Keratinocyte (primary cell): ENCODE measurements around the gene DLL1. TPM values are rescaled to one million over a fixed set of nuclear protein-coding genes. Genes with fewer than 3 reads are reported as not detected.

Source experiments
- DNase-seq: peaks from one replicate; pipeline ENCODE4 v3.0.0-alpha.2; 2011; ENCODE audit warnings: low read depth, missing footprints, low spot score
- FAIRE-seq: peaks from 2 replicates; lab custom pipeline; 2011; peaks lifted over from hg19 to GRCh38; lab: Jason Lieb, UNC
- H2AFZ ChIP-seq: 2 replicates; pipeline ENCODE4 v1.6.0; 2012; ENCODE audit warnings: low read length, control low read depth, inconsistent platforms; ENCODE audit not compliant: control insufficient read depth
- H3K27ac ChIP-seq: 2 replicates; pipeline ENCODE4 v1.5.1; 2011; ENCODE audit warnings: low read length; ENCODE audit not compliant: control insufficient read depth, insufficient read depth
- H3K27me3 ChIP-seq: 3 replicates; pipeline ENCODE4 v1.6.0; 2011; ENCODE audit warnings: low read length; ENCODE audit not compliant: control insufficient read depth, insufficient read depth; ENCODE audit errors: extremely low read depth
- H3K36me3 ChIP-seq, 2 experiments: 2 replicates in 1 of 2; 3 replicates in 1 of 2; pipeline ENCODE4 v1.5.1; 2011; ENCODE audit warnings: low read length in 2 of 2, mild to moderate bottlenecking in 1 of 2; ENCODE audit not compliant: control insufficient read depth in 2 of 2, insufficient read depth in 2 of 2; ENCODE audit errors: extremely low read depth in 1 of 2
- H3K4me1 ChIP-seq: 3 replicates; pipeline ENCODE4 v1.5.1; 2011; ENCODE audit warnings: low read length; ENCODE audit not compliant: control insufficient read depth, insufficient read depth; ENCODE audit errors: extremely low read depth
- H3K4me2 ChIP-seq: 3 replicates; pipeline ENCODE4 v1.6.0; 2011; ENCODE audit warnings: low read depth, low read length; ENCODE audit not compliant: control insufficient read depth, insufficient read depth; ENCODE audit errors: extremely low read depth
- H3K4me3 ChIP-seq, 3 experiments: fragments of 200-600 bp in 1 of 3; sonication (generic) in 1 of 3; 2 replicates in 2 of 3; 3 replicates in 1 of 3; pipeline ENCODE4 v1.5.1; 2011 to 2016; ENCODE audit warnings: low read length in 3 of 3, mild to moderate bottlenecking in 3 of 3, control low read depth in 2 of 3, inconsistent platforms in 1 of 3, low read depth in 1 of 3, mixed read lengths in 1 of 3, mixed run types in 1 of 3, moderate library complexity in 1 of 3; ENCODE audit not compliant: control insufficient read depth in 2 of 3, insufficient read depth in 2 of 3; ENCODE audit errors: extremely low read depth in 1 of 3
- H3K79me2 ChIP-seq: 2 replicates; pipeline ENCODE4 v1.6.0; 2012; ENCODE audit warnings: low read length; ENCODE audit not compliant: control insufficient read depth, insufficient read depth
- H3K9ac ChIP-seq: 3 replicates; pipeline ENCODE4 v1.6.0; 2011; ENCODE audit warnings: low read length; ENCODE audit not compliant: control insufficient read depth, insufficient read depth; ENCODE audit errors: extremely low read depth
- H3K9me1 ChIP-seq: 3 replicates; pipeline ENCODE4 v1.6.0; 2011; ENCODE audit warnings: low read length; ENCODE audit not compliant: control insufficient read depth, insufficient read depth; ENCODE audit errors: extremely low read depth
- H3K9me3 ChIP-seq: 2 replicates; pipeline ENCODE4 v1.5.1; 2012; ENCODE audit warnings: low read depth, low read length; ENCODE audit not compliant: control insufficient read depth
- H4K20me1 ChIP-seq: 3 replicates; pipeline ENCODE4 v1.6.0; 2011; ENCODE audit warnings: low read length; ENCODE audit not compliant: control insufficient read depth, insufficient read depth; ENCODE audit errors: extremely low read depth
- EZH2 ChIP-seq: IDR thresholded peaks from one replicate; pipeline ENCODE4 v1.6.1; 2012; ENCODE audit warnings: inconsistent platforms, mild to moderate bottlenecking, low read length, moderate library complexity
- dilution Hi-C: fragments of 300-500 bp; cut with MboI; formaldehyde crosslinking; loops from one replicate; pipeline ENCODE4 v1.7.0; 2020; ENCODE audit warnings: low sequenced_read_pairs; ENCODE audit not compliant: extremely low pct_ligation_motif_present
- polyA plus RNA-seq, 5 experiments: library from polyadenylated mRNA; depleted of rRNA in 3 of 5; stranded (reverse) in 3 of 5; stranded (forward) in 1 of 5; unstranded in 1 of 5; fragments of >200 nt; gene quantifications; 1 replicate in 1 of 5; 2 replicates in 3 of 5; 3 replicates in 1 of 5; pipeline versions ENCODE4 v1.2.1 to v1.2.3, GENCODE V29; 2011 to 2012; ENCODE audit warnings: missing spikeins in 2 of 5, low read depth in 1 of 5, low replicate concordance in 1 of 5
- TF ChIP-seq, protein P1 (sequence below), 3 experiments: IDR thresholded peaks in 1 of 3; conservative IDR thresholded peaks in 1 of 3; optimal IDR thresholded peaks in 1 of 3; 2 replicates in 2 of 3; 3 replicates in 1 of 3; pipeline versions ENCODE3 to v1.5.1; 2011; ENCODE audit warnings: low read length in 3 of 3, mild to moderate bottlenecking in 3 of 3, moderate library complexity in 2 of 3, control low read depth in 1 of 3, inconsistent platforms in 1 of 3; ENCODE audit not compliant: insufficient read depth in 2 of 3; ENCODE audit errors: extremely low read depth in 1 of 3

DLL1 gene
- polyA plus RNA-seq, 1 donor (not counting 4 experiments of a cell fraction or from before 2014, with no cell fraction given), result 8.2 TPM

DNA sequence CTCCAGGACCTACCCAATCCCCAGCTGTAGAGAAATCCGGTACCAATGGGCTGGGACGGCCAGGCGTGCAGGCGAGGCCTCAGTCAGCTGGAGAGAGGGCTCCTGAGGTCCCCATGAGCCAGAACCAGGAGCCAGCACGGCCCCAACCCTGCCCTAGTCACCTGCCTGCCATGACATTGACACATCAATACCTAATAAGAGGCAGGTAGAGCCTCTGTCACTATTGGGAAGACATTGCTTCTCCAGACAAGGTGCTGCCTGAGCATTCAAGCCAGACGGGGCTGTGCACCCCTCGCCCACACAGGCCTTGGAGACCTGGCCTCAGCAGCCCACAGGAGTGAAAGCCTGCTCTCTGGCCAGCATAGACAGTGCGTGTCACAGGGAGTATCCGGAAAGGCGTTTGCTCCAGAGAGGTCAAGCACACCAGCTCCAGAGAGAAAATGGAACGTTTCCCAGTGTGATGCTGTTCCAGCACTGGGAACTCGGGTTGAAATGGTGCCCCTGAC is 3.5 kb downstream of the DLL1 start:
- peaks cover 31% of the 10 kb centered on the region for H3K4me1 ChIP-seq
- DNase-seq, result no peak

DNA sequence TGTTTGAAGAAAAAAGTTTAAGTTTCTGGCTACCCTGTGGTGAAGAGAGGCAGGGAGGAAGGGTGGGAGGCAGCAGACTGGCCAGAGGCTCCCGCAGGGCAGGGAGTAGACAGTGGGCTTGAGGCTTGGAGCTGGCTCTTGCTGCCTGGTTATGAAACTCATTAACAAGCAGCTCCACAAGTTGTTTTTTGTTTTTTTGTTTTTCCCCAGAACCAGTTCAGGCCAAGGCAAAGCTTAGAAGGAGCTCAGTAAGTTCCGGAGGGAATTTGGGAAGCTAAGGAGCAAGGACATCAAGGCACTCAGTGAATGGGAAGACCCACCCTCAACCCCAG is 4.0 kb downstream of the DLL1 start:
- H3K9ac ChIP-seq, result peak overlapping the region; percentile 6
- H4K20me1 ChIP-seq, result peaks cover 8% of the 10 kb centered on the region
- no peaks in the 10 kb centered on the region for H3K27me3 ChIP-seq
- no peaks in the 10 kb centered on the region for H3K9me3 ChIP-seq
- peaks cover 39% of the 10 kb centered on the region for H3K79me2 ChIP-seq
- FAIRE-seq, result peak; percentile 13
- DNase-seq, result no peak
- H3K36me3 ChIP-seq, result peaks cover 29 to 34% of the 10 kb centered on the region in 2 experiments
- peak overlapping the region; percentile 79 for H3K4me2 ChIP-seq
- peak overlapping the region in 2 of 3 experiments; percentile 19 to 29 for H3K4me3 ChIP-seq
- dilution Hi-C loops, result no loop called here
- TF ChIP-seq EZH2, result no peak
- TF ChIP-seq, protein P1, sequence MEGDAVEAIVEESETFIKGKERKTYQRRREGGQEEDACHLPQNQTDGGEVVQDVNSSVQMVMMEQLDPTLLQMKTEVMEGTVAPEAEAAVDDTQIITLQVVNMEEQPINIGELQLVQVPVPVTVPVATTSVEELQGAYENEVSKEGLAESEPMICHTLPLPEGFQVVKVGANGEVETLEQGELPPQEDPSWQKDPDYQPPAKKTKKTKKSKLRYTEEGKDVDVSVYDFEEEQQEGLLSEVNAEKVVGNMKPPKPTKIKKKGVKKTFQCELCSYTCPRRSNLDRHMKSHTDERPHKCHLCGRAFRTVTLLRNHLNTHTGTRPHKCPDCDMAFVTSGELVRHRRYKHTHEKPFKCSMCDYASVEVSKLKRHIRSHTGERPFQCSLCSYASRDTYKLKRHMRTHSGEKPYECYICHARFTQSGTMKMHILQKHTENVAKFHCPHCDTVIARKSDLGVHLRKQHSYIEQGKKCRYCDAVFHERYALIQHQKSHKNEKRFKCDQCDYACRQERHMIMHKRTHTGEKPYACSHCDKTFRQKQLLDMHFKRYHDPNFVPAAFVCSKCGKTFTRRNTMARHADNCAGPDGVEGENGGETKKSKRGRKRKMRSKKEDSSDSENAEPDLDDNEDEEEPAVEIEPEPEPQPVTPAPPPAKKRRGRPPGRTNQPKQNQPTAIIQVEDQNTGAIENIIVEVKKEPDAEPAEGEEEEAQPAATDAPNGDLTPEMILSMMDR (optimal IDR thresholded peaks at IDR 0.05 in 1 of 3, IDR thresholded peaks at IDR 0.05 in 1 of 3, conservative IDR thresholded peaks at IDR 0.05 in 1 of 3; ENCODE audit: extremely low read depth in 1 of 3, insufficient read depth in 2 of 3, low read length in 3 of 3), result no peak
- no peak overlapping the region for H3K27ac ChIP-seq
- H2AFZ ChIP-seq, result no peak overlapping the region
- H3K4me1 ChIP-seq, result peaks cover 26% of the 10 kb centered on the region
- H3K9me1 ChIP-seq, result no peaks in the 10 kb centered on the region

More for the DNA sequence above, 3.5 kb downstream of the DLL1 start:
- Histone ChIP-seq H3K9me1 (no peaks in the 10 kb centered on the region), H3K36me3 (peaks cover 28 to 34% of the 10 kb centered on the region in 2 experiments), H2AFZ (no peak overlapping the region), H3K79me2 (peaks cover 39% of the 10 kb centered on the region), H3K4me3 (peak overlapping the region in 2 of 3 experiments; percentile 81 to 92), H3K27ac (no peak overlapping the region), H4K20me1 (peaks cover 8% of the 10 kb centered on the region), H3K27me3 (no peaks in the 10 kb centered on the region), H3K9me3 (no peaks in the 10 kb centered on the region), H3K4me2 (peak overlapping the region; percentile 79), H3K9ac (peak overlapping the region; percentile 6)
- dilution Hi-C loops, result no loop called here
- TF ChIP-seq, protein P1 (optimal IDR thresholded peaks at IDR 0.05 in 1 of 3, IDR thresholded peaks at IDR 0.05 in 1 of 3, conservative IDR thresholded peaks at IDR 0.05 in 1 of 3; ENCODE audit: extremely low read depth in 1 of 3, insufficient read depth in 2 of 3, low read length in 3 of 3), result no peak
- no peak for TF ChIP-seq EZH2
- no peak for FAIRE-seq
